ENCODE data around the gene TEKT4. TPM values are rescaled to one million over a fixed set of nuclear protein-coding genes. Genes with fewer than 3 reads are reported as not detected.

TEKT4 gene
- total RNA-seq, 1 experiment from 2014 or later, result not detected

- no peak for TF ChIP-seq USF2 (CRISPR knock-in tag; IDR thresholded peaks at IDR 0.05)
These were observed 8.8 kb downstream of the TEKT4 start (continued) for GRCh38 chr2:94879982-94880377.

DNA sequence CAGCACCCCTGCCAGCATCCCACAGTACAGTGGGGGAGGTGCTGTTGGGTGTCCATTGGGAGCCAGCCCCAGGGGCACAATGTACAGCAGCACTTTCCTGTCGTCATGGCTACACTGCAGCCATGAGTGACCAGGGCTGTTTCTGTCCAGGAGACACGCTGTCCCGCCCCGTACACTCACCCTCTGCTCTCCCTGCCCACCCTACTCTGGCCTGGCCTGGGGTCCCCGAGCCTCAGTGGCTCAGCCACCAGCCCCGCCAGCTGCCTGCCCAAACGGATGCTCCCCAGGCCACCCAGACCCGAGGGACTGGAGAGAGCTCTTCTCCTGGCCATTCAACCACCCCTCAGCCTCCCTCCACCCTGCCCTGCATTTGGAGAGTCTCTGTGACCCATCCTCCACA, 9.3 kb downstream of the TEKT4 start:
- POLR2A ChIA-PET, result no interaction called here
- CTCF ChIA-PET, result interaction anchor here (1.4 kb wide), 1 partner anchor 9 kb away, joined by 3 read pairs; the partner anchor contains the start of gene TEKT4
- H3K27ac Mint-ChIP-seq, result no peak overlapping the region
- DNase-seq (ENCODE audit: low spot score) (no peak), ATAC-seq (no peak)
- H3K9me3 Mint-ChIP-seq, result no peaks in the 10 kb centered on the region
- no peaks in the 10 kb centered on the region for H3K27me3 Mint-ChIP-seq (ENCODE audit: low read depth)
- no peaks in the 10 kb centered on the region for H3K4me1 Mint-ChIP-seq
- TF ChIP-seq NR2C2 (CRISPR knock-in tag; IDR thresholded peaks at IDR 0.05) (no peak), KAT7 (CRISPR knock-in tag; IDR thresholded peaks at IDR 0.05; ENCODE audit: borderline replicate concordance) (no peak), SMAD4 (CRISPR knock-in tag; IDR thresholded peaks at IDR 0.05) (no peak), TEAD1 (CRISPR knock-in tag; IDR thresholded peaks at IDR 0.05) (no peak), MLX (CRISPR knock-in tag; IDR thresholded peaks at IDR 0.05) (no peak), SP1 (CRISPR knock-in tag; conservative IDR thresholded peaks at IDR 0.05) (no peak), ZNF263 (CRISPR knock-in tag; IDR thresholded peaks at IDR 0.05; ENCODE audit: low read depth) (no peak), NFE2L1 (CRISPR knock-in tag; IDR thresholded peaks at IDR 0.05) (no peak), GABPB1 (CRISPR knock-in tag; IDR thresholded peaks at IDR 0.05) (no peak), GRHL2 (CRISPR knock-in tag; IDR thresholded peaks at IDR 0.05; ENCODE audit: insufficient replicate concordance, severe bottlenecking) (no peak), NR1H2 (CRISPR knock-in tag; IDR thresholded peaks at IDR 0.05) (no peak), FOXJ3 (CRISPR knock-in tag; IDR thresholded peaks at IDR 0.05; ENCODE audit: borderline replicate concordance) (no peak), MXD4 (CRISPR knock-in tag; IDR thresholded peaks at IDR 0.05; ENCODE audit: borderline replicate concordance) (no peak), JAZF1 (CRISPR knock-in tag; IDR thresholded peaks at IDR 0.05) (no peak), USF2 (CRISPR knock-in tag; IDR thresholded peaks at IDR 0.05) (no peak)
- TF ChIP-seq, protein P1, sequence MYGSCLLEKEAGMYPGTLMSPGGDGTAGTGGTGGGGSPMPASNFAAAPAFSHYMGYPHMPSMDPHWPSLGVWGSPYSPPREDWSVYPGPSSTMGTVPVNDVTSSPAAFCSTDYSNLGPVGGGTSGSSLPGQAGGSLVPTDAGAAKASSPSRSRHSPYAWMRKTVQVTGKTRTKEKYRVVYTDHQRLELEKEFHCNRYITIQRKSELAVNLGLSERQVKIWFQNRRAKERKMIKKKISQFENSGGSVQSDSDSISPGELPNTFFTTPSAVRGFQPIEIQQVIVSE (CRISPR knock-in tag; IDR thresholded peaks at IDR 0.05; ENCODE audit: borderline replicate concordance), result no peak
- TF ChIP-seq, protein P2, sequence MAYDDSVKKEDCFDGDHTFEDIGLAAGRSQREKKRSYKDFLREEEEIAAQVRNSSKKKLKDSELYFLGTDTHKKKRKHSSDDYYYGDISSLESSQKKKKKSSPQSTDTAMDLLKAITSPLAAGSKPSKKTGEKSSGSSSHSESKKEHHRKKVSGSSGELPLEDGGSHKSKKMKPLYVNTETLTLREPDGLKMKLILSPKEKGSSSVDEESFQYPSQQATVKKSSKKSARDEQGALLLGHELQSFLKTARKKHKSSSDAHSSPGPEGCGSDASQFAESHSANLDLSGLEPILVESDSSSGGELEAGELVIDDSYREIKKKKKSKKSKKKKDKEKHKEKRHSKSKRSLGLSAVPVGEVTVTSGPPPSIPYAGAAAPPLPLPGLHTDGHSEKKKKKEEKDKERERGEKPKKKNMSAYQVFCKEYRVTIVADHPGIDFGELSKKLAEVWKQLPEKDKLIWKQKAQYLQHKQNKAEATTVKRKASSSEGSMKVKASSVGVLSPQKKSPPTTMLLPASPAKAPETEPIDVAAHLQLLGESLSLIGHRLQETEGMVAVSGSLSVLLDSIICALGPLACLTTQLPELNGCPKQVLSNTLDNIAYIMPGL (CRISPR knock-in tag; IDR thresholded peaks at IDR 0.05), result no peak
- TF ChIP-seq, protein P3, sequence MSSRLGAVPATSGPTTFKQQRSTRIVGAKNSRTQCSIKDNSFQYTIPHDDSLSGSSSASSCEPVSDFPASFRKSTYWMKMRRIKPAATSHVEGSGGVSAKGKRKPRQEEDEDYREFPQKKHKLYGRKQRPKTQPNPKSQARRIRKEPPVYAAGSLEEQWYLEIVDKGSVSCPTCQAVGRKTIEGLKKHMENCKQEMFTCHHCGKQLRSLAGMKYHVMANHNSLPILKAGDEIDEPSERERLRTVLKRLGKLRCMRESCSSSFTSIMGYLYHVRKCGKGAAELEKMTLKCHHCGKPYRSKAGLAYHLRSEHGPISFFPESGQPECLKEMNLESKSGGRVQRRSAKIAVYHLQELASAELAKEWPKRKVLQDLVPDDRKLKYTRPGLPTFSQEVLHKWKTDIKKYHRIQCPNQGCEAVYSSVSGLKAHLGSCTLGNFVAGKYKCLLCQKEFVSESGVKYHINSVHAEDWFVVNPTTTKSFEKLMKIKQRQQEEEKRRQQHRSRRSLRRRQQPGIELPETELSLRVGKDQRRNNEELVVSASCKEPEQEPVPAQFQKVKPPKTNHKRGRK (CRISPR knock-in tag; IDR thresholded peaks at IDR 0.05; ENCODE audit: borderline replicate concordance), result no peak
- TF ChIP-seq, protein P4, sequence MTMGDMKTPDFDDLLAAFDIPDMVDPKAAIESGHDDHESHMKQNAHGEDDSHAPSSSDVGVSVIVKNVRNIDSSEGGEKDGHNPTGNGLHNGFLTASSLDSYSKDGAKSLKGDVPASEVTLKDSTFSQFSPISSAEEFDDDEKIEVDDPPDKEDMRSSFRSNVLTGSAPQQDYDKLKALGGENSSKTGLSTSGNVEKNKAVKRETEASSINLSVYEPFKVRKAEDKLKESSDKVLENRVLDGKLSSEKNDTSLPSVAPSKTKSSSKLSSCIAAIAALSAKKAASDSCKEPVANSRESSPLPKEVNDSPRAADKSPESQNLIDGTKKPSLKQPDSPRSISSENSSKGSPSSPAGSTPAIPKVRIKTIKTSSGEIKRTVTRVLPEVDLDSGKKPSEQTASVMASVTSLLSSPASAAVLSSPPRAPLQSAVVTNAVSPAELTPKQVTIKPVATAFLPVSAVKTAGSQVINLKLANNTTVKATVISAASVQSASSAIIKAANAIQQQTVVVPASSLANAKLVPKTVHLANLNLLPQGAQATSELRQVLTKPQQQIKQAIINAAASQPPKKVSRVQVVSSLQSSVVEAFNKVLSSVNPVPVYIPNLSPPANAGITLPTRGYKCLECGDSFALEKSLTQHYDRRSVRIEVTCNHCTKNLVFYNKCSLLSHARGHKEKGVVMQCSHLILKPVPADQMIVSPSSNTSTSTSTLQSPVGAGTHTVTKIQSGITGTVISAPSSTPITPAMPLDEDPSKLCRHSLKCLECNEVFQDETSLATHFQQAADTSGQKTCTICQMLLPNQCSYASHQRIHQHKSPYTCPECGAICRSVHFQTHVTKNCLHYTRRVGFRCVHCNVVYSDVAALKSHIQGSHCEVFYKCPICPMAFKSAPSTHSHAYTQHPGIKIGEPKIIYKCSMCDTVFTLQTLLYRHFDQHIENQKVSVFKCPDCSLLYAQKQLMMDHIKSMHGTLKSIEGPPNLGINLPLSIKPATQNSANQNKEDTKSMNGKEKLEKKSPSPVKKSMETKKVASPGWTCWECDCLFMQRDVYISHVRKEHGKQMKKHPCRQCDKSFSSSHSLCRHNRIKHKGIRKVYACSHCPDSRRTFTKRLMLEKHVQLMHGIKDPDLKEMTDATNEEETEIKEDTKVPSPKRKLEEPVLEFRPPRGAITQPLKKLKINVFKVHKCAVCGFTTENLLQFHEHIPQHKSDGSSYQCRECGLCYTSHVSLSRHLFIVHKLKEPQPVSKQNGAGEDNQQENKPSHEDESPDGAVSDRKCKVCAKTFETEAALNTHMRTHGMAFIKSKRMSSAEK (CRISPR knock-in tag; IDR thresholded peaks at IDR 0.05; ENCODE audit: borderline replicate concordance), result no peak
- no peak overlapping the region for H3K4me3 Mint-ChIP-seq
- H3K36me3 Mint-ChIP-seq, result no peaks in the 10 kb centered on the region
